ENCODE measurements around the gene CHCHD6. TPM values are rescaled to one million over a fixed set of nuclear protein-coding genes. Genes with fewer than 3 reads are reported as not detected.

The CHCHD6 gene
- total and polyA plus RNA-seq, 2 donors, result 10.5 to 14.2 TPM

DNA sequence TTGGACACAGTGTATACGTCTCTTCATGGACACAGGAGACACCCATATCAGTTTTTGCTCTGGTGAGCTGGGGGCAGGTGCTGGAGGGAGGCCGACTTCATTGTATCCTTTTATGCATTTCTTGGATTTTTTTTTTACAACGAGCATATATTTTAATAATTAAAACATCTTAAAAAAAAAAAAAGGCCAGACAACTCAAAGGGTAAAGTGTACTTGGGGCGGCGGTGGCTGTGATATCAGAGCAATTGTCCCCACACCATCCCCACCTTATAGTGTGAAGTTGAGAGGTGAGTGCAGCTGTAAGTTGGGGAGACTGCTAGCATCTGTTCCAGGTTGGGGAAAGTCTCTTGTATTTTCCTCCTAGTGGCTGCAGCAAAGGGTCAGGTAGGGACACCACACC lies 266.9 kb downstream of the CHCHD6 start:
- Histone ChIP-seq H3K27me3 (ENCODE audit: control insufficient read depth in 2 of 2, insufficient read depth in 1 of 2, low read length in 1 of 2) (peaks cover 0 to 3% of the 10 kb centered on the region in 2 donors), H3K4me3 (ENCODE audit: low read length in 2 of 2) (no peak overlapping the region), H3K36me3 (ENCODE audit: control insufficient read depth in 2 of 2, insufficient read depth in 2 of 2, low read length in 1 of 2) (no peaks in the 10 kb centered on the region), H3K27ac (ENCODE audit: low read depth in 1 of 2, low read length in 1 of 2) (no peak overlapping the region), H3K9me3 (ENCODE audit: control insufficient read depth in 2 of 2, insufficient read depth in 1 of 2, low read length in 1 of 2) (peaks cover 0 to 4% of the 10 kb centered on the region in 2 donors), H3K4me1 (ENCODE audit: control insufficient read depth in 2 of 2, insufficient read depth in 2 of 2, low read length in 2 of 2) (no peaks in the 10 kb centered on the region)
- WGBS, result 96% methylated on average over 5 of the region's 5 CpGs
- DNase-seq (ENCODE audit: low read depth in 6 of 9, low spot score in 9 of 9), result no peak

DNA sequence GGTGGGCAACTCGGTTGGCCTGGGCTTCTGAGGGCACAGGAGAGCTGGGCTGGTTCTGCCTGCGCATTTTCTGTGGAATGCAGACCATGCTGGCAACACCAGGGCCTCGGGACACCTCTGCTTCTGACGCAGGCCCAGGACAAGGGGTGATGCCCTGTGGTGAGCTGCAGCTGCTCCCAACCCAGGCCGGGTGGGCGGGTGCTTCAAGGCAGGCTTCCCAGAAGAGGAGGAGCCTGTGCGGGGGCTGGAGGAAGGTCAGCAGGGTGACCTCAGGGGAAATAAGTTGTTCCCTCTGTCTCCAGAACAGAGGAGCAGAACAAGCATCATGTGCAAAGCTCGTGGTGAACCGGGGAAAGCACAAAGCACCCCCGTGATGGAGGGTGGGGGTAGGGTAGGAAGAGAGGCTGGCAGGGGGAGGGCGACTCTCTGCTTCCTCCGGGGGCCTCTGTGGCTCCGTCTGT lies 267.9 kb downstream of the CHCHD6 start:
- Histone ChIP-seq H3K27ac (ENCODE audit: low read depth in 1 of 2, low read length in 1 of 2) (no peak overlapping the region), H3K4me3 (ENCODE audit: low read length in 2 of 2) (no peak overlapping the region), H3K27me3 (ENCODE audit: control insufficient read depth in 2 of 2, insufficient read depth in 1 of 2, low read length in 1 of 2) (peaks cover 0 to 3% of the 10 kb centered on the region in 2 donors), H3K9me3 (ENCODE audit: control insufficient read depth in 2 of 2, insufficient read depth in 1 of 2, low read length in 1 of 2) (peaks cover 0 to 4% of the 10 kb centered on the region in 2 donors), H3K36me3 (ENCODE audit: control insufficient read depth in 2 of 2, insufficient read depth in 2 of 2, low read length in 1 of 2) (no peaks in the 10 kb centered on the region), H3K4me1 (ENCODE audit: control insufficient read depth in 2 of 2, insufficient read depth in 2 of 2, low read length in 2 of 2) (no peaks in the 10 kb centered on the region)
- 41% methylated on average over 13 of the region's 13 CpGs for WGBS
- DNase-seq (ENCODE audit: low read depth in 6 of 9, low spot score in 9 of 9), result no peak

DNA sequence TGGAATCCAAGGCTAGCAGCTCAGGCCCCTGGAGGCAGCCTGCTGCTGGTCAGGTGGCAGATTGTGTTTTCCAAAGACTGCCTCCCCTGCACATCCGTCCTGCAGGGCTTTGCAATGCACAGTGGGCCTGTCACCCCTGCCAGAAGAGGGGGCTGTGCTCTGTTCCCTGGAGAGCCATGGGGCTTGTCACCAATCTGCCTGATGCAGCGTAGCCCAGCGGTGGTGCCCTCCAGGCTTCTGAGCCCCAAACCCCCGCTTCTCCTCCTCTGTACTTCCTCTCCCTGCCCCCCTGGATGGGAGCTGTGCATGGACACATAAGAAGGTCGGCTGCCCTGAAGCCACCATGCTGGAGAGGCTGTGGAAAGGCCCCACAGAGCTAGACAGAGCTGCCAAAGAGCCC lies 268.8 kb downstream of the CHCHD6 start:
- Histone ChIP-seq H3K36me3 (ENCODE audit: control insufficient read depth in 2 of 2, insufficient read depth in 2 of 2, low read length in 1 of 2) (no peaks in the 10 kb centered on the region), H3K9me3 (ENCODE audit: control insufficient read depth in 2 of 2, insufficient read depth in 1 of 2, low read length in 1 of 2) (peaks cover 0 to 4% of the 10 kb centered on the region in 2 donors), H3K4me3 (ENCODE audit: low read length in 2 of 2) (no peak overlapping the region), H3K27ac (ENCODE audit: low read depth in 1 of 2, low read length in 1 of 2) (no peak overlapping the region), H3K4me1 (ENCODE audit: control insufficient read depth in 2 of 2, insufficient read depth in 2 of 2, low read length in 2 of 2) (no peaks in the 10 kb centered on the region), H3K27me3 (ENCODE audit: control insufficient read depth in 2 of 2, insufficient read depth in 1 of 2, low read length in 1 of 2) (peaks cover 0 to 3% of the 10 kb centered on the region in 2 donors)
- no peak for DNase-seq (ENCODE audit: low read depth in 6 of 9, low spot score in 9 of 9)
- WGBS, result 88% methylated on average over 5 of the region's 5 CpGs

- Histone ChIP-seq H3K4me3 (ENCODE audit: low read length in 2 of 2) (no peak overlapping the region), H3K27me3 (ENCODE audit: control insufficient read depth in 2 of 2, insufficient read depth in 1 of 2, low read length in 1 of 2) (peaks cover 0 to 5% of the 10 kb centered on the region in 2 donors), H3K9me3 (ENCODE audit: control insufficient read depth in 2 of 2, insufficient read depth in 1 of 2, low read length in 1 of 2) (peaks cover 0 to 4% of the 10 kb centered on the region in 2 donors), H3K36me3 (ENCODE audit: control insufficient read depth in 2 of 2, insufficient read depth in 2 of 2, low read length in 1 of 2) (no peaks in the 10 kb centered on the region), H3K4me1 (ENCODE audit: control insufficient read depth in 2 of 2, insufficient read depth in 2 of 2, low read length in 2 of 2) (peaks cover 0 to 1% of the 10 kb centered on the region in 2 donors), H3K27ac (ENCODE audit: low read depth in 1 of 2, low read length in 1 of 2) (no peak overlapping the region)
- 100% methylated on average over 1 of the region's 1 CpG for WGBS
- no peak for DNase-seq (ENCODE audit: low read depth in 6 of 9, low spot score in 9 of 9)
These were observed 269.8 kb downstream of the CHCHD6 start for GRCh38 chr3:126973814-126974213.

GRCh38 chr3:126974756-126975155 lies 270.7 kb downstream of the CHCHD6 start:
- 78% methylated on average over 3 of the region's 3 CpGs for WGBS
- Histone ChIP-seq H3K4me3 (ENCODE audit: low read length in 2 of 2) (no peak overlapping the region), H3K9me3 (ENCODE audit: control insufficient read depth in 2 of 2, insufficient read depth in 1 of 2, low read length in 1 of 2) (peaks cover 0 to 9% of the 10 kb centered on the region in 2 donors), H3K27me3 (ENCODE audit: control insufficient read depth in 2 of 2, insufficient read depth in 1 of 2, low read length in 1 of 2) (peaks cover 0 to 13% of the 10 kb centered on the region in 2 donors), H3K4me1 (ENCODE audit: control insufficient read depth in 2 of 2, insufficient read depth in 2 of 2, low read length in 2 of 2) (peaks cover 0 to 4% of the 10 kb centered on the region in 2 donors), H3K27ac (ENCODE audit: low read depth in 1 of 2, low read length in 1 of 2) (no peak overlapping the region), H3K36me3 (ENCODE audit: control insufficient read depth in 2 of 2, insufficient read depth in 2 of 2, low read length in 1 of 2) (no peaks in the 10 kb centered on the region)
- no peak for DNase-seq (ENCODE audit: low read depth in 6 of 9, low spot score in 9 of 9)

DNA sequence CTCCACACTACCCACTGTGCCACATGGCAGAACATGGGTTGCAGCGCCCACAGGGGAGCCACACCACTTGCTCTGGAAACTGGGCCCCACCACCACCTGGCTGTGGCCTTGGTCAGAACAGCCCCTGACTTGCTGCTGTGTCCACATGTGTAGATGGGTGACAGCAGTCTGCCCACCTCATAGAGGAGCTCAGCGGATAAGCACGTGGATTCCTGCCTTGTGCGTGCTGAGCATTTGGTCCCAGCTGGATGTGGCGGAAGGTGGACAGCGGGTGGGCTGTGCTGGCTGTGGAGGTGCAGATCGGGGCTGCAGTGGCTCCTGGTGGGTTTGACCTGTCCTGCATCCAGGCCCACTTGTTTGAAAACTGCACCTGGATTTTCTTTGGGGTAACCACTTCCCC lies 272.9 kb downstream of the CHCHD6 start:
- 99% methylated on average over 7 of the region's 7 CpGs for WGBS
- no peak for DNase-seq (ENCODE audit: low read depth in 6 of 9, low spot score in 9 of 9)
- Histone ChIP-seq H3K27ac (ENCODE audit: low read depth in 1 of 2, low read length in 1 of 2) (no peak overlapping the region), H3K4me3 (ENCODE audit: low read length in 2 of 2) (no peak overlapping the region), H3K4me1 (ENCODE audit: control insufficient read depth in 2 of 2, insufficient read depth in 2 of 2, low read length in 2 of 2) (peaks cover 0 to 7% of the 10 kb centered on the region in 2 donors), H3K9me3 (ENCODE audit: control insufficient read depth in 2 of 2, insufficient read depth in 1 of 2, low read length in 1 of 2) (peaks cover 0 to 9% of the 10 kb centered on the region in 2 donors), H3K27me3 (ENCODE audit: control insufficient read depth in 2 of 2, insufficient read depth in 1 of 2, low read length in 1 of 2) (peaks cover 1 to 32% of the 10 kb centered on the region in 2 donors), H3K36me3 (ENCODE audit: control insufficient read depth in 2 of 2, insufficient read depth in 2 of 2, low read length in 1 of 2) (no peaks in the 10 kb centered on the region)

- WGBS, result 95% methylated on average over 6 of the region's 6 CpGs
- Histone ChIP-seq H3K4me3 (ENCODE audit: low read length in 2 of 2) (no peak overlapping the region), H3K27me3 (ENCODE audit: control insufficient read depth in 2 of 2, insufficient read depth in 1 of 2, low read length in 1 of 2) (peaks cover 5 to 37% of the 10 kb centered on the region in 2 donors), H3K4me1 (ENCODE audit: control insufficient read depth in 2 of 2, insufficient read depth in 2 of 2, low read length in 2 of 2) (peaks cover 5 to 15% of the 10 kb centered on the region in 2 donors), H3K36me3 (ENCODE audit: control insufficient read depth in 2 of 2, insufficient read depth in 2 of 2, low read length in 1 of 2) (no peaks in the 10 kb centered on the region), H3K27ac (ENCODE audit: low read depth in 1 of 2, low read length in 1 of 2) (no peak overlapping the region), H3K9me3 (ENCODE audit: control insufficient read depth in 2 of 2, insufficient read depth in 1 of 2, low read length in 1 of 2) (peaks cover 0 to 9% of the 10 kb centered on the region in 2 donors)
- no peak for DNase-seq (ENCODE audit: low read depth in 6 of 9, low spot score in 9 of 9)
These were observed 273.8 kb downstream of the CHCHD6 start for GRCh38 chr3:126977821-126978220.

GRCh38 chr3:126978291-126978690 lies 274.3 kb downstream of the CHCHD6 start:
- H3K27me3 ChIP-seq (ENCODE audit: control insufficient read depth in 2 of 2, insufficient read depth in 1 of 2, low read length in 1 of 2), result peaks cover 5 to 37% of the 10 kb centered on the region in 2 donors
- 98% methylated on average over 5 of the region's 5 CpGs for WGBS
- peaks cover 5 to 15% of the 10 kb centered on the region in 2 donors for H3K4me1 ChIP-seq (ENCODE audit: control insufficient read depth in 2 of 2, insufficient read depth in 2 of 2, low read length in 2 of 2)
- H3K27ac ChIP-seq (ENCODE audit: low read depth in 1 of 2, low read length in 1 of 2), result no peak overlapping the region
- H3K36me3 ChIP-seq (ENCODE audit: control insufficient read depth in 2 of 2, insufficient read depth in 2 of 2, low read length in 1 of 2), result no peaks in the 10 kb centered on the region
- no peak for DNase-seq (ENCODE audit: low read depth in 6 of 9, low spot score in 9 of 9)
- peaks cover 0 to 9% of the 10 kb centered on the region in 2 donors for H3K9me3 ChIP-seq (ENCODE audit: control insufficient read depth in 2 of 2, insufficient read depth in 1 of 2, low read length in 1 of 2)
- no peak overlapping the region for H3K4me3 ChIP-seq (ENCODE audit: low read length in 2 of 2)

DNA sequence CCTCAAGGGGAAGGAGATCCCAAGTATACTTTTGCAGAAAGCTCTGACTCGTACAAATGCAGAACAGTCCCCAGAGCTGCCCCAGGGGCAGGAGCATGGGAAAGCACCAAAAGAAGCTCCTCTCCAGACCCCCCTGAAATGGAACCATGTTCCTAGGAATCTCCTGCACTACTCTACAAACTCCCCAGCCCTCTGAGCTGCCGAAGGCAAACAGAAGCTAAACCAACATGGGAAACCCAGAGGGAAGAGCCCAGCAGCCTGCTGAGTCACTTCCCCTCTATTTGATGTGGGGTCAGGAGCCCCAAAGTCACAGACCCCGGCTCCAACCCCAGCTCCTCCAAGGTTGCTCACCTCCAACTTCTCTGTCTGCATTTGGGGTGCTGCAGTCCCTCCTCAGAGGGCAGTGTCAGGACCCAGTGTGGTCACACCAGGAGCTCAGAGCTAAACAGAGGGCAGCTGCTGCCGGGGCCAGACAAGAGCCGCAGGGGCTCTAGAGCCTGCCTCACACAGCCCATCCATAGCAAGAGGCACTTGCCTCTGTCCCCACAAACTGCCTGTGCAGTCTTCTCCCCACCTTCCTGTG lies 275.1 kb downstream of the CHCHD6 start:
- H3K27ac ChIP-seq (ENCODE audit: low read depth in 1 of 2, low read length in 1 of 2), result no peak overlapping the region
- WGBS, result 51% methylated on average over 5 of the region's 5 CpGs
- peaks cover 0 to 5% of the 10 kb centered on the region in 2 donors for H3K9me3 ChIP-seq (ENCODE audit: control insufficient read depth in 2 of 2, insufficient read depth in 1 of 2, low read length in 1 of 2)
- no peak for DNase-seq (ENCODE audit: low read depth in 6 of 9, low spot score in 9 of 9)
- no peak overlapping the region for H3K4me3 ChIP-seq (ENCODE audit: low read length in 2 of 2)
- H3K4me1 ChIP-seq (ENCODE audit: control insufficient read depth in 2 of 2, insufficient read depth in 2 of 2, low read length in 2 of 2), result peaks cover 12 to 20% of the 10 kb centered on the region in 2 donors
- no peaks in the 10 kb centered on the region for H3K36me3 ChIP-seq (ENCODE audit: control insufficient read depth in 2 of 2, insufficient read depth in 2 of 2, low read length in 1 of 2)
- H3K27me3 ChIP-seq (ENCODE audit: control insufficient read depth in 2 of 2, insufficient read depth in 1 of 2, low read length in 1 of 2), result peaks cover 5 to 44% of the 10 kb centered on the region in 2 donors
